Keratinocyte (primary cell): ENCODE measurements around the gene OPN1LW. TPM values are rescaled to one million over a fixed set of nuclear protein-coding genes. Genes with fewer than 3 reads are reported as not detected.
A peak's percentile ranks its signal among the peaks of the same experiment; 100 is the strongest.

ENCODE experiments used
- DNase-seq: peaks from one replicate; pipeline ENCODE4 v3.0.0-alpha.2; 2011; ENCODE audit warnings: low read depth, missing footprints, low spot score
- FAIRE-seq: peaks from 2 replicates; lab custom pipeline; 2011; peaks lifted over from hg19 to GRCh38; lab: Jason Lieb, UNC
- H2AFZ ChIP-seq: 2 replicates; pipeline ENCODE4 v1.6.0; 2012; ENCODE audit warnings: low read length, control low read depth, inconsistent platforms; ENCODE audit not compliant: control insufficient read depth
- H3K27ac ChIP-seq: 2 replicates; pipeline ENCODE4 v1.5.1; 2011; ENCODE audit warnings: low read length; ENCODE audit not compliant: control insufficient read depth, insufficient read depth
- H3K27me3 ChIP-seq: 3 replicates; pipeline ENCODE4 v1.6.0; 2011; ENCODE audit warnings: low read length; ENCODE audit not compliant: control insufficient read depth, insufficient read depth; ENCODE audit errors: extremely low read depth
- H3K36me3 ChIP-seq, 2 experiments: 2 replicates in 1 of 2; 3 replicates in 1 of 2; pipeline ENCODE4 v1.5.1; 2011; ENCODE audit warnings: low read length in 2 of 2, mild to moderate bottlenecking in 1 of 2; ENCODE audit not compliant: control insufficient read depth in 2 of 2, insufficient read depth in 2 of 2; ENCODE audit errors: extremely low read depth in 1 of 2
- H3K4me1 ChIP-seq: 3 replicates; pipeline ENCODE4 v1.5.1; 2011; ENCODE audit warnings: low read length; ENCODE audit not compliant: control insufficient read depth, insufficient read depth; ENCODE audit errors: extremely low read depth
- H3K4me2 ChIP-seq: 3 replicates; pipeline ENCODE4 v1.6.0; 2011; ENCODE audit warnings: low read depth, low read length; ENCODE audit not compliant: control insufficient read depth, insufficient read depth; ENCODE audit errors: extremely low read depth
- H3K4me3 ChIP-seq, 3 experiments: fragments of 200-600 bp in 1 of 3; sonication (generic) in 1 of 3; 2 replicates in 2 of 3; 3 replicates in 1 of 3; pipeline ENCODE4 v1.5.1; 2011 to 2016; ENCODE audit warnings: low read length in 3 of 3, mild to moderate bottlenecking in 3 of 3, control low read depth in 2 of 3, inconsistent platforms in 1 of 3, low read depth in 1 of 3, mixed read lengths in 1 of 3, mixed run types in 1 of 3, moderate library complexity in 1 of 3; ENCODE audit not compliant: control insufficient read depth in 2 of 3, insufficient read depth in 2 of 3; ENCODE audit errors: extremely low read depth in 1 of 3
- H3K79me2 ChIP-seq: 2 replicates; pipeline ENCODE4 v1.6.0; 2012; ENCODE audit warnings: low read length; ENCODE audit not compliant: control insufficient read depth, insufficient read depth
- H3K9ac ChIP-seq: 3 replicates; pipeline ENCODE4 v1.6.0; 2011; ENCODE audit warnings: low read length; ENCODE audit not compliant: control insufficient read depth, insufficient read depth; ENCODE audit errors: extremely low read depth
- H3K9me1 ChIP-seq: 3 replicates; pipeline ENCODE4 v1.6.0; 2011; ENCODE audit warnings: low read length; ENCODE audit not compliant: control insufficient read depth, insufficient read depth; ENCODE audit errors: extremely low read depth
- H3K9me3 ChIP-seq: 2 replicates; pipeline ENCODE4 v1.5.1; 2012; ENCODE audit warnings: low read depth, low read length; ENCODE audit not compliant: control insufficient read depth
- H4K20me1 ChIP-seq: 3 replicates; pipeline ENCODE4 v1.6.0; 2011; ENCODE audit warnings: low read length; ENCODE audit not compliant: control insufficient read depth, insufficient read depth; ENCODE audit errors: extremely low read depth
- CTCF ChIP-seq, 3 experiments: IDR thresholded peaks in 1 of 3; conservative IDR thresholded peaks in 1 of 3; optimal IDR thresholded peaks in 1 of 3; 2 replicates in 2 of 3; 3 replicates in 1 of 3; pipeline versions ENCODE3 to v1.5.1; 2011; ENCODE audit warnings: low read length in 3 of 3, mild to moderate bottlenecking in 3 of 3, moderate library complexity in 2 of 3, control low read depth in 1 of 3, inconsistent platforms in 1 of 3; ENCODE audit not compliant: insufficient read depth in 2 of 3; ENCODE audit errors: extremely low read depth in 1 of 3
- EZH2 ChIP-seq: IDR thresholded peaks from one replicate; pipeline ENCODE4 v1.6.1; 2012; ENCODE audit warnings: inconsistent platforms, mild to moderate bottlenecking, low read length, moderate library complexity
- dilution Hi-C: fragments of 300-500 bp; cut with MboI; formaldehyde crosslinking; loops from one replicate; pipeline ENCODE4 v1.7.0; 2020; ENCODE audit warnings: low sequenced_read_pairs; ENCODE audit not compliant: extremely low pct_ligation_motif_present
- polyA plus RNA-seq, 5 experiments: library from polyadenylated mRNA; depleted of rRNA in 3 of 5; stranded (reverse) in 3 of 5; stranded (forward) in 1 of 5; unstranded in 1 of 5; fragments of >200 nt; gene quantifications; 1 replicate in 1 of 5; 2 replicates in 3 of 5; 3 replicates in 1 of 5; pipeline versions ENCODE4 v1.2.1 to v1.2.3, GENCODE V29; 2011 to 2012; ENCODE audit warnings: missing spikeins in 2 of 5, low read depth in 1 of 5, low replicate concordance in 1 of 5

Gene OPN1LW
- polyA plus RNA-seq, 1 donor (not counting 4 experiments of a cell fraction or from before 2014, with no cell fraction given), result not detected

DNA sequence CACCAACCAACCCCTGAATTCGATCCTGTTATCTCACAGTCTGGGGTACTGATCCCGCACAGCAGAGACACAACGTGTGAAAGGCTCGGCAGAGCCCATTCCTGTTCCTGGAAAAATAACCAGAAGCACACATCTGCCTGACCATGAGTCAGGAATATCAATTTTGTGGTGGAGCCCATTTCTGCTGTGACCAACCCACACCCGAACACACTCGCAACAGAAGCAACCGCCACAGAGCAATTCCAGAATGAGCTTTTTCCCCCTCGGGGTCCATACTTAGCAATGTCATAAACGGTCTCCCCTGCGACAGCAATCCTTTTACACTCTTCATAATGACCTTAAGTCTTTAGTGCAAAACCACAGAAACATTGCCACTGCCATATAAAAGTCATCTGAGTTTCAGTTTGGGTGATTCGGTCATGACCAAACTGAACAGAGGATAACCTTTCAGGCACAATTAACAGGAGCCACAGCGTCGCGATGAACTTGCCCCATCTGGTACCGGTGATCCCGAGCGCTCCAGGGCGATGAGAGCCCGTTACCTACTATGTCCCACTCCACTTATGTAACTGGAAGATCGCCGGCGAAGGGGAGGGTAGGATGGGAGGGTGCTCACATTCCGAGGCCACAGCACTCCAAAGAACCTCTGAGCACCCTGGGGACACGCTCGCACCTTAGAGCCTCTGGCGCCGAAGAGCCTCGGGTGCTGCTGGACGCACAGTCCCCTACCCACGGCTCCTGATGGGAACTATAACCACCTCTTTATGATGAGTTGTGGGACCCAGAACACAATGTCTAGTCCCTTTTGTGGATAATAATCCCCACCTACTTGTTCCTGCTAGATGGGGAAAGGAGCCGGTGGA is 47.7 kb upstream of the OPN1LW start:
- peaks cover 14% of the 10 kb centered on the region for H4K20me1 ChIP-seq
- dilution Hi-C loops, result no loop called here

DNA sequence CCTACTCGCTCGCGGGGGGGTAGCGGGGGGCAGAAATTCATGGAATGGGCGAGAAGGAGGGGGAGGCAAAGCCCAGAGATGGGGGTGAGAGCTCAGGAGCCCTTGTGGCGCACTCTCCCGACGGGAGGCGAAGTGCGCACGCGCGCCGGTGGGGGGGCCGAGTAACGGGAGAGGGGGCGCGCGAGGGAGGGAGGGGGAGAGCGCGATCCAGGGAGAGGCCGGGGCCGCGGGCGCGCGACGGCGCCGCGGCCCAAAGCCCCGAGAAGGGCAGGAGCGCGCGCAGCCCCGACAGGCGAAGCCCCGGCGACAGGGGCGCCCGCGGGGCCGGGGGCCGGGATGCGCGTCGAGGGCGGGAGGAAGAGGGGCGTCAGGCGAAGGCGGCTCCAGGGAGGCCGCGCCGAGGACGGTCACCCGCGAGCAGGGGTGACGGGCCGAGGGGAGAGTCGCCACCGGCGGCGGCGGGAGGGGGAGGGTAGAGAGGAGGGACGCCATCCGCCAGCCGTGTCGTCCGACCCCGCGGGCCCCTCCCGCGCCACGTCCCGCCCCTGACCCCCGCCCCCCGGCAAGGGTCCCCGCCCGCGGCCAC is 46.9 kb upstream of the OPN1LW start:
- no peak overlapping the region for H2AFZ ChIP-seq
- FAIRE-seq (no peak), DNase-seq (no peak)
- H3K27me3 ChIP-seq, result no peaks in the 10 kb centered on the region
- no peak for TF ChIP-seq EZH2
- TF ChIP-seq CTCF (optimal IDR thresholded peaks at IDR 0.05 in 1 of 3, IDR thresholded peaks at IDR 0.05 in 1 of 3, conservative IDR thresholded peaks at IDR 0.05 in 1 of 3; ENCODE audit: extremely low read depth in 1 of 3, insufficient read depth in 2 of 3, low read length in 3 of 3), result no peak
- H3K9ac ChIP-seq, result peak overlapping the region; percentile 75
- H3K36me3 ChIP-seq, result no peaks in the 10 kb centered on the region
- peak overlapping the region; percentile 56 for H3K27ac ChIP-seq
- peak overlapping the region; percentile 87 for H3K4me2 ChIP-seq
- dilution Hi-C loops, result no loop called here
- peaks cover 3% of the 10 kb centered on the region for H3K9me1 ChIP-seq
- H3K79me2 ChIP-seq, result peaks cover 46% of the 10 kb centered on the region
- H3K9me3 ChIP-seq, result no peaks in the 10 kb centered on the region
- peak overlapping the region; percentile 44 to 78 (median 71) for H3K4me3 ChIP-seq
- peaks cover 15% of the 10 kb centered on the region for H3K4me1 ChIP-seq
- H4K20me1 ChIP-seq, result peaks cover 14% of the 10 kb centered on the region

More for the DNA sequence above, 47.7 kb upstream of the OPN1LW start:
- Histone ChIP-seq H3K27me3 (no peaks in the 10 kb centered on the region), H3K4me1 (peaks cover 15% of the 10 kb centered on the region), H3K4me3 (peak overlapping the region; percentile 44 to 78 (median 71)), H3K27ac (peak overlapping the region; percentile 56), H3K79me2 (peaks cover 52% of the 10 kb centered on the region), H3K9ac (peak overlapping the region; percentile 75), H3K9me1 (peaks cover 3% of the 10 kb centered on the region), H3K4me2 (peak overlapping the region; percentile 87), H2AFZ (no peak overlapping the region), H3K36me3 (no peaks in the 10 kb centered on the region), H3K9me3 (no peaks in the 10 kb centered on the region)
- DNase-seq (no peak), FAIRE-seq (no peak)
- TF ChIP-seq EZH2 (no peak), CTCF (optimal IDR thresholded peaks at IDR 0.05 in 1 of 3, IDR thresholded peaks at IDR 0.05 in 1 of 3, conservative IDR thresholded peaks at IDR 0.05 in 1 of 3; ENCODE audit: extremely low read depth in 1 of 3, insufficient read depth in 2 of 3, low read length in 3 of 3) (no peak)
